HG03108 (cell line): ENCODE measurements around the gene TOMM70.
"Not testable (repeated sequence)": the region's sequence is repeated elsewhere in the genome, so short reads cannot be mapped to it uniquely, and the experiment has no call there.

Experiments
- ATAC-seq: cut with Tn5 transposase; IDR thresholded peaks from one replicate; pipeline ENCODE4 v1.9.1; 2021; ENCODE audit warnings: moderate library complexity; ENCODE audit not compliant: unreplicated experiment

Gene TOMM70

DNA sequence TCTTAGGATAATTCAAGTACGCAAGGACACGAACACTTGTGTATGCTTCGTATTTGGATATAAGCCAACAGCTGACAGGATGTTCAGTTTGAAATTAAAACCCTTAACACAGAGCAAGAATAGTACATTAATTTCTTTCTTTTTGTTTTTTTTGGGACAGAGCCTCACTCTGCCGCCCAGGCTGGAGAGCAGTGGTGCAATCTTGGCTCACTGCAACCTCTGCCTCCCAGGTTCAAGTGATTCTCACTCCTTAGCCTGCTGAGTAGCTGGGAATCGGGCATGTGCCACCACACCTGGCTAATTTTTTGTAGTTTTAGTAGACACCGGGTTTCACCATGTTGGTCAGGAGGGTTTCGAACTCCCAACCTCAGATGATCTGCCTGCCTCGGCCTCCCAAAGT lies 32.4 kb downstream of the TOMM70 start:
- ATAC-seq = no peak

DNA sequence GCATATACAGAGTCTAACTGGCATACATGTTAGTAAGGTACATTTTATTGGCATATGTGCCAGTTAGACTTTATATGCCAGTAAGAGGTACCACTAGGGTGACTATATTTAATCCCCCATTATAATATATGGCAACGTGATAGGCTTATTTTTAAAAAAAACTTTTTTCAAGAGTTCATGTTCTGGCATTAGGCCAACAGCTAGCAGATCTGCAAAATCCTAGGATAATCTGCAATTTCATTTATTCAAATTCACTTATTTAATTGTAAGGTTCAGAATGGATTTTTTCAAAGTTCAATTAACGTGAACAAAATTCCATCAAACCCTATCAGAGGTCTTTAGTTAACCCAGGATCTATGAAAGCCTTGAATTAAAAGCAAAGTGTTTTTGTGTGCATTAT lies 34.5 kb downstream of the TOMM70 start:
- no peak for ATAC-seq

- no peak for ATAC-seq
Measured at GRCh38 chr3:100364421-100364820, 36.5 kb downstream of the TOMM70 start.

DNA sequence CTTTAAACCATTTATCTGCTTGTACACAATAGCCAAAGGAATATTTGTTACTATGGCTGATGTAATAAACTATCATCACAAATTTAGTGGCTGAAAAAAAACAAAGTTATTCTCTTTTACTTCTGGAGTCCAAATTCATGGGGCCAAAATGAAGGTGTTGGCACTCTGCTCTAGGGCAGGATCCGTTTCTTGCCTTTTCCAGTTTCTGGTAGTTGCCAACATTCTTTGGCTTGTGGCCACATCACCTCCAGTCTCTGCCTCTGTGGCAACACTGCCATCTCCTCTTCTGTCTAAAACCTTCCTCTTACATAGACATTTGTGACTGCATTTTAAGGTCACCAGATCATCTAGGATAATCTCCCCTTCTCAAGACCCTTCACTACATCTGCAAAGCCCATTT lies 39.0 kb downstream of the TOMM70 start:
- no peak for ATAC-seq

DNA sequence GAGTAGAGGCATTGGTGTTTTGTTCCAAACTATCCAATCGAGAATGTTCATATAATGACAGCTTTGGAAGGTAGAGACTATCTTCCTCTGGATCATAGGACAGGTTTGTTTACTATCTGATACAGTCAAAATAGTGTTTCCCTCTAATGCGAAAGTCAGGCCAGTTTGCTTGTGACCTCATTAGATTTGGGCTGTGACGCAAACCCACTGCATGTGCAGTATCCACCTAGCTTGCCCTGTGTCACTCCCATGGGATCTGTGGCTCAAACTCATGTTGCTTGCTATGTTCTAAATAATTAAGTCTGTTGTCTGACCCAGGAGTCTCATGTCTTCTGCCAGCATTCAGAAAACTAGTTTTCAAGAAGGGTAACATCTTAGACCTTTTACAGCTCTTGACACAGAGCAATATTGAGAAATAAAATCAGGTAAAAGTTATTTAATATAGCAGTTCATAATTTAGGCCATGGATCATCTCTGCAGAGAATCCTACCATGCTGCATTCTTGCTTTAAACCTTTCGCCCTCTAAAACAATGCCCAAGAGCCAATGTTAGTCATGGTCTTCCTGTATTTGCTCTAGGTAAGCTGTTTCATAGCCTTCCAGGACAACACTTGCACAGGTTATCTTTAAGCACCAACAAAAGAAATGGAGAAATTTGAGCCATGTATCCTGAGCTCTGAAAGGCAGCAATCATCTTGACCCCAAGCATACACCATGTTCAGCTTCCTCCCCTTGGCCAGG lies 40.0 kb downstream of the TOMM70 start:
- ATAC-seq = no peak

GRCh38 chr3:100359035-100359434 lies 41.9 kb downstream of the TOMM70 start:
- no peak for ATAC-seq

GRCh38 chr3:100358413-100358812 lies 42.5 kb downstream of the TOMM70 start:
- ATAC-seq = no peak

GRCh38 chr3:100354850-100355249 lies 46.0 kb downstream of the TOMM70 start:
- peak; percentile 59 for ATAC-seq

GRCh38 chr3:100352296-100353231 lies 48.3 kb downstream of the TOMM70 start:
- no peak for ATAC-seq

- ATAC-seq = not testable (repeated sequence)
Measured at GRCh38 chr3:100351770-100352169, 49.1 kb downstream of the TOMM70 start.

GRCh38 chr3:100348727-100349126 lies 52.2 kb downstream of the TOMM70 start:
- ATAC-seq = no peak

GRCh38 chr3:100340527-100340926 lies 60.4 kb downstream of the TOMM70 start:
- no peak for ATAC-seq

DNA sequence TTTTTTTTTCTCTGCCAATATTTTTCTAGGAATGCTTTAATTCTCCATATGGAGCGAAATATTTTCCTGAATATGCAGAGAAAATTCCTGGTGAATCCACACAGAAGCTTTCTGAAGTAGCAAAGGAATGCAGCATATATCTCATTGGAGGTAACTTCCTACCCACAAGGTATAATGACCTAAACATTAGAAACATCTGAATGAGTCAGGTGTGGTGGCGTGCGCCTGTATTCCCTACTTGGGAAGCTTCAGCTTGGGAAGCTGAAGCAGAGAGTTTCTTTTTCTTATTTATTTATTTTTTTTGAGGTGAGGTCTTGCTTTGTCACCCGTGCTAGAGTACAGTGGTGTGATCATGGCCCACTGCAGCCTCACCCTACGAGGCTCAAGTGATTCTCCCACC lies 61.1 kb downstream of the TOMM70 start:
- no peak for ATAC-seq

DNA sequence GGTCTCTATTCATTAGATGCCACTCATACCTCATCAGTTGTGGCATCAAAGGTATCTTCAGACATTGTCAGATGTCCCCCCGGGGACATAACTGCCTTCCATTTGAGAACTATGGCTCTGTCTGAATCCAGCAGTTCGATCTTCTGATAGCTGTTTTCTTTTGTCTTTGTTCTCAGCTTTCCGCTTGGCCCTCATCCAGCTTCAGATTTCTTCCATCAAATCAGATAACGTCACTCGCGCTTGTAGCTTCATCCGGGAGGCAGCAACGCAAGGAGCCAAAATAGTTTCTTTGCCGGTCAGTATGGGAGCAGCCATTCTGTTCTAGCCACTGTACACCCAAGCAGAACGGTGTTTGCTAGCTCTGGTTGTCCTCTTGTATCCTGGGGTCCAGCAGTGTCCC lies 62.0 kb downstream of the TOMM70 start:
- ATAC-seq = no peak

GRCh38 chr3:100336229-100336628 lies 64.7 kb downstream of the TOMM70 start:
- not testable (repeated sequence) for ATAC-seq

DNA sequence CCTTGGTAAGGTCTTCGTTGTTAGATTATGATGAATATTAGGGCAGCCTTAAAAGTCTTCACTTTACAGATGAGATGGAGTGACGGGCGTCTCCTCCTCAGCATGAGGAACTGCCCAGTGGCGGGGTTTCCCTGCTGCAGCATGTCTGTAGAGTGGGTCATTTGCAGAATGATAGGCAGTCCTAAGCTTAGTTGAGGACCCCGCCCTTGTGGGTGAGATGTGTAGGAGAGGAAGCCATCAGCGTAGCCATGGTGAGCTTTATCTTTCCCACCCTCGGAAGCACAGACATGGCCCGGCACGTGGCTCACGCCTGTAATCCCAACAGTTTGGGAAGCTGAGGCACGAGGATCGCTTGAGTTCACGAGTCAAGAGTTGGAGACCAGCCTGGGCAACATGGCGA lies 65.5 kb downstream of the TOMM70 start:
- no peak for ATAC-seq

- ATAC-seq = peak; percentile 97
Measured at GRCh38 chr3:100334488-100335351, 66.2 kb downstream of the TOMM70 start, which contains the start of gene NIT2. NIT2 (plus strand) TSS chr3:100334757; CDS start chr3:100334792, 35 bp downstream.

DNA sequence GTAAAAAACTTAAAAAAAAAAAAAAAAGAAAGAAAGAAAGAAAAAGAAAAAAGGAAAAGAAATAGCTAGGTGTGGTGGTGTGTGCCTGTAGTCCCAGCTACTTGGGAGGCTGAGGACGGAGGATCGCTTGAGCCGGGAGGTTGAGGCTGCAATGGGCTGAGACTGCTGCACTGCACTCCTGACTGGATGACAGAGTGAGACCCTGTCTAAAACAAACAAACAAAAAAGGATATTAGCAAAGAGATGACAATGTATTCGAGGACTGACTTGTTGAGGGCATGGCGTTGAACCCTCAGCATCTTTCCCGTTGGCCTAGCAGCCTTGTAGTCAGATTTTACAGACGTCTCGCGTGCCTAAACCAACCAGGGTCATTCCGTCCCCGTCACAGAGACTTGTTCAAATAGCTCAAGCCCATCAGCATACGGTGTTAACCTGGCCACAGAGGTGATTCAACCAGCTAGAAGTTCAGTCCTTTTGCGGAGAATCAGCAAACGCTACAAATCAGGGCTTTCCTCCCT lies 66.9 kb downstream of the TOMM70 start:
- peak; percentile 22 for ATAC-seq

GRCh38 chr3:100333051-100333450 lies 67.8 kb downstream of the TOMM70 start:
- no peak for ATAC-seq

- ATAC-seq = no peak
Measured at GRCh38 chr3:100331660-100332059, 69.2 kb downstream of the TOMM70 start.

DNA sequence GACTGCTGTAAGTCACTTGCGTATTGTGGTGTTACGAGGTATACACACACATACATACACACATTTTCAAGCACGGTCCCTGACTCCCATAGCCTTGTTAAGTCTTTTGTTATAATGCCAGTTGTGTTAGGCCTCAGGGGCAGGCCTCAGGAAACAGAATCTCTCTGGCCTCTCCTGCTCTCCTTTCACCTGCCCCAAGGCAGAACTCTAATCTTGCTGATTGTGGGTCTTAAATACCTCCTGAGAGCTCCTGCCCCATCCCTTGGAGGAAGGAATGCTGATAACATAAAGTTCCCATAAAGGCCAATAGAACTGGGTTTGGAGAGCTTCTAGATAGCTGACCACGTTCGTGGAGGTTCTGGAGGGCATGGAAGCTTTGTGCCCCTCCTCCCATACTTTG lies 70.2 kb downstream of the TOMM70 start:
- no peak for ATAC-seq
